ENCODE results near the gene COL13A1. TPM values are rescaled to one million over a fixed set of nuclear protein-coding genes. Genes with fewer than 3 reads are reported as not detected.

Gene COL13A1
- total RNA-seq, 1 experiment from 2014 or later = 5.9 TPM

GRCh38 chr10:69752479-69752878, 49.2 kb upstream of the COL13A1 start:
- H3K9ac ChIP-seq (ENCODE audit: low read length) = no peak overlapping the region
- POLR2A ChIA-PET = no interaction called here
- H3K27me3 ChIP-seq (ENCODE audit: insufficient read depth, low read length) = no peaks in the 10 kb centered on the region
- TF ChIP-seq SRF (IDR thresholded peaks at IDR 0.05; ENCODE audit: low read depth) = no peak
- no peak for TF ChIP-seq CEBPB (IDR thresholded peaks at IDR 0.05; ENCODE audit: low read depth)
- no peak for TF ChIP-seq SIN3A (IDR thresholded peaks at IDR 0.05; ENCODE audit: low read depth)
- no peak for TF ChIP-seq CBX3 (IDR thresholded peaks at IDR 0.05; ENCODE audit: low read depth)
- no peak for TF ChIP-seq ATF3 (IDR thresholded peaks at IDR 0.05)
- no peak for TF ChIP-seq YY1 (IDR thresholded peaks at IDR 0.05; ENCODE audit: extremely low read depth, insufficient replicate concordance, low read depth, low read length)
- no peak for TF ChIP-seq JUND (IDR thresholded peaks at IDR 0.05)
- no peak for TF ChIP-seq EZH2 (IDR thresholded peaks at IDR 0.05)
- TF ChIP-seq, protein P1, sequence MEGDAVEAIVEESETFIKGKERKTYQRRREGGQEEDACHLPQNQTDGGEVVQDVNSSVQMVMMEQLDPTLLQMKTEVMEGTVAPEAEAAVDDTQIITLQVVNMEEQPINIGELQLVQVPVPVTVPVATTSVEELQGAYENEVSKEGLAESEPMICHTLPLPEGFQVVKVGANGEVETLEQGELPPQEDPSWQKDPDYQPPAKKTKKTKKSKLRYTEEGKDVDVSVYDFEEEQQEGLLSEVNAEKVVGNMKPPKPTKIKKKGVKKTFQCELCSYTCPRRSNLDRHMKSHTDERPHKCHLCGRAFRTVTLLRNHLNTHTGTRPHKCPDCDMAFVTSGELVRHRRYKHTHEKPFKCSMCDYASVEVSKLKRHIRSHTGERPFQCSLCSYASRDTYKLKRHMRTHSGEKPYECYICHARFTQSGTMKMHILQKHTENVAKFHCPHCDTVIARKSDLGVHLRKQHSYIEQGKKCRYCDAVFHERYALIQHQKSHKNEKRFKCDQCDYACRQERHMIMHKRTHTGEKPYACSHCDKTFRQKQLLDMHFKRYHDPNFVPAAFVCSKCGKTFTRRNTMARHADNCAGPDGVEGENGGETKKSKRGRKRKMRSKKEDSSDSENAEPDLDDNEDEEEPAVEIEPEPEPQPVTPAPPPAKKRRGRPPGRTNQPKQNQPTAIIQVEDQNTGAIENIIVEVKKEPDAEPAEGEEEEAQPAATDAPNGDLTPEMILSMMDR (IDR thresholded peaks at IDR 0.05 in 2 of 3, conservative IDR thresholded peaks at IDR 0.05 in 1 of 3; ENCODE audit: borderline replicate concordance in 1 of 3, insufficient read depth in 1 of 3, low read depth in 2 of 3, low read length in 2 of 3) = no peak
- TF ChIP-seq TCF7L2 (IDR thresholded peaks at IDR 0.05; ENCODE audit: borderline replicate concordance, extremely low read depth, insufficient read depth, insufficient read length) = no peak
- no peak for TF ChIP-seq ZNF274 (IDR thresholded peaks at IDR 0.05; ENCODE audit: low read depth, low read length)
- TF ChIP-seq, protein P2, sequence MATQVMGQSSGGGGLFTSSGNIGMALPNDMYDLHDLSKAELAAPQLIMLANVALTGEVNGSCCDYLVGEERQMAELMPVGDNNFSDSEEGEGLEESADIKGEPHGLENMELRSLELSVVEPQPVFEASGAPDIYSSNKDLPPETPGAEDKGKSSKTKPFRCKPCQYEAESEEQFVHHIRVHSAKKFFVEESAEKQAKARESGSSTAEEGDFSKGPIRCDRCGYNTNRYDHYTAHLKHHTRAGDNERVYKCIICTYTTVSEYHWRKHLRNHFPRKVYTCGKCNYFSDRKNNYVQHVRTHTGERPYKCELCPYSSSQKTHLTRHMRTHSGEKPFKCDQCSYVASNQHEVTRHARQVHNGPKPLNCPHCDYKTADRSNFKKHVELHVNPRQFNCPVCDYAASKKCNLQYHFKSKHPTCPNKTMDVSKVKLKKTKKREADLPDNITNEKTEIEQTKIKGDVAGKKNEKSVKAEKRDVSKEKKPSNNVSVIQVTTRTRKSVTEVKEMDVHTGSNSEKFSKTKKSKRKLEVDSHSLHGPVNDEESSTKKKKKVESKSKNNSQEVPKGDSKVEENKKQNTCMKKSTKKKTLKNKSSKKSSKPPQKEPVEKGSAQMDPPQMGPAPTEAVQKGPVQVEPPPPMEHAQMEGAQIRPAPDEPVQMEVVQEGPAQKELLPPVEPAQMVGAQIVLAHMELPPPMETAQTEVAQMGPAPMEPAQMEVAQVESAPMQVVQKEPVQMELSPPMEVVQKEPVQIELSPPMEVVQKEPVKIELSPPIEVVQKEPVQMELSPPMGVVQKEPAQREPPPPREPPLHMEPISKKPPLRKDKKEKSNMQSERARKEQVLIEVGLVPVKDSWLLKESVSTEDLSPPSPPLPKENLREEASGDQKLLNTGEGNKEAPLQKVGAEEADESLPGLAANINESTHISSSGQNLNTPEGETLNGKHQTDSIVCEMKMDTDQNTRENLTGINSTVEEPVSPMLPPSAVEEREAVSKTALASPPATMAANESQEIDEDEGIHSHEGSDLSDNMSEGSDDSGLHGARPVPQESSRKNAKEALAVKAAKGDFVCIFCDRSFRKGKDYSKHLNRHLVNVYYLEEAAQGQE (IDR thresholded peaks at IDR 0.05; ENCODE audit: low read depth) = no peak
- TF ChIP-seq ZFX (IDR thresholded peaks at IDR 0.05) = no peak
- TF ChIP-seq RAD21 (IDR thresholded peaks at IDR 0.05; ENCODE audit: low read depth) = no peak
- TF ChIP-seq, protein P3, sequence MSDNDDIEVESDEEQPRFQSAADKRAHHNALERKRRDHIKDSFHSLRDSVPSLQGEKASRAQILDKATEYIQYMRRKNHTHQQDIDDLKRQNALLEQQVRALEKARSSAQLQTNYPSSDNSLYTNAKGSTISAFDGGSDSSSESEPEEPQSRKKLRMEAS (IDR thresholded peaks at IDR 0.05) = no peak
- H3K79me2 ChIP-seq (ENCODE audit: insufficient read depth, low read length) = no peaks in the 10 kb centered on the region
- no peaks in the 10 kb centered on the region for H3K9me2 ChIP-seq (ENCODE audit: insufficient read depth)
- DNase-seq (ENCODE audit: low read depth, low spot score) = no peak
- no peaks in the 10 kb centered on the region for H3K36me3 ChIP-seq (ENCODE audit: control insufficient read depth in 1 of 2, insufficient read depth in 2 of 2, low read length in 2 of 2)
- no peaks in the 10 kb centered on the region for H3K4me1 ChIP-seq (ENCODE audit: control insufficient read depth in 1 of 2, insufficient read depth in 2 of 2, low read length in 2 of 2)
- ATAC-seq = no peak
- BruUV-seq (replicated peaks) = no TSS peak
- intact Hi-C loops (cut with micrococcal nuclease) = no loop called here
- H3K4me2 ChIP-seq (ENCODE audit: low read length) = no peak overlapping the region
- no peak overlapping the region for H3K4me3 ChIP-seq (replicated peaks in 1 of 2; ENCODE audit: low read depth in 1 of 2, low read length in 2 of 2)
- no peaks in the 10 kb centered on the region for H3K9me3 ChIP-seq (ENCODE audit: control insufficient read depth in 1 of 2, insufficient read depth in 1 of 2, low read depth in 1 of 2, low read length in 2 of 2)
- no peak overlapping the region for H2AFZ ChIP-seq (ENCODE audit: low read depth, low read length, poor library complexity, severe bottlenecking)
- H3K27ac ChIP-seq (ENCODE audit: low read depth, low read length) = no peak overlapping the region
- RAD21 ChIA-PET (ENCODE audit: low non-redundant PET in 1 of 2, low total read pairs in 2 of 2, uncharacterized antibody in 2 of 2, unreplicated experiment in 2 of 2) = no interaction called here
- CTCF ChIA-PET = interaction anchor here (1.5 kb wide), 1 partner anchor 9 kb away, joined by 4 read pairs; no protein-coding TSS in a partner anchor
- no peaks in the 10 kb centered on the region for H4K20me1 ChIP-seq (ENCODE audit: insufficient read depth)
